ENCODE results near the gene DGKZ. TPM values are rescaled to one million over a fixed set of nuclear protein-coding genes. Genes with fewer than 3 reads are reported as not detected.

DGKZ gene
- total and polyA plus RNA-seq, 3 experiments from 2014 or later: 85.8 to 87.4 (median 87.2) TPM

- Mint-ChIP-seq H3K4me1 (peaks cover 75 to 82% (median 78%) of the 10 kb centered on the region in 3 donors), H3K27ac (peak overlapping the region; percentile 21 to 96 (median 89)), H3K36me3 (peaks cover 0 to 36% (median 0%) of the 10 kb centered on the region in 3 donors), H3K9me3 (no peaks in the 10 kb centered on the region), H3K27me3 (peaks cover 0 to 3% of the 10 kb centered on the region in 2 donors), H3K4me3 (peak overlapping the region; percentile 77 to 98 (median 94))
- ChIA-PET CTCF (interaction anchor here (1.4 to 18.1 kb wide), 3 partner anchors 16 to 113 kb away, joined by 5 to 358 read pairs (median 6); no protein-coding TSS in a partner anchor), POLR2A (interaction anchor here (0.6 to 5.6 kb wide), 3 partner anchors 19 to 30 kb away, joined by 3 to 32 read pairs (median 5); partner anchors contain the start of gene MDK)
- no peak overlapping the region for H3K27ac ChIP-seq (ENCODE audit: low read depth, low read length)
- no peaks in the 10 kb centered on the region for H3K9me3 ChIP-seq (ENCODE audit: low read length)
- DNase-seq: no peak
- no peaks in the 10 kb centered on the region for H3K27me3 ChIP-seq (ENCODE audit: insufficient read depth, low read length, poor library complexity, severe bottlenecking)
- H3K36me3 ChIP-seq (ENCODE audit: insufficient read depth, low read length): no peaks in the 10 kb centered on the region
- peak overlapping the region; percentile 66 for H3K4me3 ChIP-seq (ENCODE audit: low read length)
- H3K4me1 ChIP-seq (ENCODE audit: insufficient read depth, low read length): peaks cover 77% of the 10 kb centered on the region
Measured at GRCh38 chr11:46350695-46351094, 3.4 kb downstream of the DGKZ start.

DNA sequence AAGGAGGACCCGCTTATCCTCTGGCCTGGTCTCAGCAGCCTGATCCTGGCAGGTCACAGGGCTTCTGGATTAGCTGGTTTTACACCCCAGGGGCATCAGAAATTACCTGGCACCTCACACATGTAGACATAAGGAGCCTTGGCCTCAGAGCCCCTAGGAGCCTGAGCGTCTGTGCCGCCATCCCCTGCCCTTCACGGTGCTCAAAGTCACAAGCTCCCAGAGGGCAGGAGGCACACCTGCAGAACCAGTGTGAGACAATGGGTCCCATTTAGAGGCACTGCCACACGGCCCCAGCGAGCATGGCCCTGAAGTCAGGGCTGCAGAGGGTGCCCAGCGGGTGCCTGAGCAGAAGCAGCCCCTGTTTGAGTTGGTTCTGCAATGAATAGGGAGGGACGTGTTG is 3.9 kb downstream of the DGKZ start:
- Mint-ChIP-seq H3K9me3 (no peaks in the 10 kb centered on the region), H3K27me3 (peaks cover 0 to 3% of the 10 kb centered on the region in 2 donors), H3K36me3 (peaks cover 0 to 39% (median 0%) of the 10 kb centered on the region in 3 donors), H3K4me3 (peak overlapping the region; percentile 77 to 98 (median 85)), H3K4me1 (peaks cover 74 to 82% (median 78%) of the 10 kb centered on the region in 3 donors), H3K27ac (peak overlapping the region; percentile 46 to 98 (median 90))
- ChIA-PET CTCF (interaction anchor here (1.2 to 18.1 kb wide), 8 partner anchors 16 to 113 kb away, joined by 4 to 358 read pairs (median 7); no protein-coding TSS in a partner anchor), POLR2A (interaction anchor here (0.6 kb wide), 1 partner anchor 20 kb away, joined by 3 read pairs; no protein-coding TSS in a partner anchor)
- no peaks in the 10 kb centered on the region for H3K9me3 ChIP-seq (ENCODE audit: low read length)
- peaks cover 2% of the 10 kb centered on the region for H3K36me3 ChIP-seq (ENCODE audit: insufficient read depth, low read length)
- no peaks in the 10 kb centered on the region for H3K27me3 ChIP-seq (ENCODE audit: insufficient read depth, low read length, poor library complexity, severe bottlenecking)
- no peak for DNase-seq
- peak overlapping the region; percentile 66 for H3K4me3 ChIP-seq (ENCODE audit: low read length)
- peaks cover 74% of the 10 kb centered on the region for H3K4me1 ChIP-seq (ENCODE audit: insufficient read depth, low read length)
- H3K27ac ChIP-seq (ENCODE audit: low read depth, low read length): no peak overlapping the region

DNA sequence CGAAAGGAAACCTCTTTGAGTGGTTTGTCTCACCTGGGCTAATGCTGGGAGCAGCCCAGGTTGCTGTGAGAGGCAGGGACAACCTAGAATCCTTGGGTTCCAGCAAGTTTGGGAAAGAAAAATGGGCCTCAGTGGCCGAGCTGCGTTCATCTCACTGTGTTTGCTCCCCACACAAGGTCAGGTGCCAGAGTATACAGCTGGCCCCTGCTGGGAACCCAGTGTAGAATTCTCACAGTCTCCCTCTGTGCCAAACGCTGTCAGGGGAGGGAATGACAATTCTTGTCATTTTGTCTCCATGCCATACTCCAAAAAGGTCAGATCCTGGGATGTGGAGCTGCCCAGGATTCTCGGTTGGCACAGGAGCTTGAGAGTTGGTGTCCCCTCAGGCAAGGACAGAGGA is 4.3 kb downstream of the DGKZ start:
- peak overlapping the region; percentile 66 for H3K4me3 ChIP-seq (ENCODE audit: low read length)
- H3K36me3 ChIP-seq (ENCODE audit: insufficient read depth, low read length): peaks cover 5% of the 10 kb centered on the region
- Mint-ChIP-seq H3K9me3 (no peaks in the 10 kb centered on the region), H3K27ac (peak overlapping the region; percentile 46 to 98 (median 92)), H3K27me3 (peaks cover 0 to 3% of the 10 kb centered on the region in 2 donors), H3K36me3 (peaks cover 0 to 44% (median 0%) of the 10 kb centered on the region in 3 donors), H3K4me1 (peaks cover 74 to 82% (median 78%) of the 10 kb centered on the region in 3 donors), H3K4me3 (peak overlapping the region; percentile 80 to 98 (median 92))
- CTCF ChIA-PET: interaction anchor here (0.6 to 18.1 kb wide), 13 partner anchors 15 to 178 kb away, joined by 3 to 358 read pairs (median 6); no protein-coding TSS in a partner anchor
- H3K4me1 ChIP-seq (ENCODE audit: insufficient read depth, low read length): peaks cover 73% of the 10 kb centered on the region
- DNase-seq: no peak
- no peaks in the 10 kb centered on the region for H3K9me3 ChIP-seq (ENCODE audit: low read length)
- POLR2A ChIA-PET: interaction anchor here (0.6 to 1.7 kb wide), 3 partner anchors 8 to 19 kb away, joined by 3 to 12 read pairs (median 9); no protein-coding TSS in a partner anchor
- no peaks in the 10 kb centered on the region for H3K27me3 ChIP-seq (ENCODE audit: insufficient read depth, low read length, poor library complexity, severe bottlenecking)
- H3K27ac ChIP-seq (ENCODE audit: low read depth, low read length): peak overlapping the region; percentile 49

GRCh38 chr11:46352063-46352841 is 5.0 kb downstream of the DGKZ start:
- Mint-ChIP-seq H3K4me3 (peak overlapping the region; percentile 80 to 98 (median 92)), H3K4me1 (peaks cover 75 to 83% (median 80%) of the 10 kb centered on the region in 3 donors), H3K27ac (peak overlapping the region; percentile 87 to 98 (median 92)), H3K9me3 (no peaks in the 10 kb centered on the region), H3K36me3 (peaks cover 0 to 48% (median 0%) of the 10 kb centered on the region in 3 donors), H3K27me3 (no peaks in the 10 kb centered on the region)
- Histone ChIP-seq H3K27me3 (ENCODE audit: insufficient read depth, low read length, poor library complexity, severe bottlenecking) (no peaks in the 10 kb centered on the region), H3K27ac (ENCODE audit: low read depth, low read length) (peak overlapping the region; percentile 49), H3K9me3 (ENCODE audit: low read length) (no peaks in the 10 kb centered on the region), H3K4me1 (ENCODE audit: insufficient read depth, low read length) (peaks cover 74% of the 10 kb centered on the region), H3K36me3 (ENCODE audit: insufficient read depth, low read length) (peaks cover 5% of the 10 kb centered on the region), H3K4me3 (ENCODE audit: low read length) (peak overlapping the region; percentile 66)
- ChIA-PET POLR2A (interaction anchor here (0.6 to 1.7 kb wide), 4 partner anchors 8 to 28 kb away, joined by 3 to 12 read pairs (median 7); no protein-coding TSS in a partner anchor), CTCF (interaction anchor here (0.6 to 18.1 kb wide), 20 partner anchors 8 to 349 kb away, joined by 3 to 358 read pairs (median 4); partner anchors contain the start of genes ARHGAP1, MDK and ZNF408)
- DNase-seq: peak; percentile 74 to 88 (median 78)

DNA sequence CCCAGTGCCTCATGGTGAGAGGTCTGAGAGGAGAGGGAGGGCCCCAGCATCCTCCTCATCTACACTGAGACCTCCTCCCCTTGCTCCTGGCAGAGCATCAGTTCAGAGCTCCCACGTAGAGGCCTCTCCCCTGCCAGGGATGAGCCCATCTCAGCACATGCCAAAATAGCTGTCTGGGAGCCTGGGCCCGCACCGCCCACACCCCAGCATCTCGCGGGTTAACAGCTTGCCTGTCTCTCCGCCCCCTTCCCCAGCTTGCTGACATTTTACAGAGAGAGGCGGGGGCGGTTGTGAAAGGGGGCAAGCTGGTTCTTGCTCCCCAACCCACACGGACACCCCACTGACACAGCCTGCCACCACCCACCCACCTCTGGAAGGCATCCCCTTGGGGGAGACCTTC is 6.4 kb downstream of the DGKZ start:
- Histone ChIP-seq H3K27ac (ENCODE audit: low read depth, low read length) (no peak overlapping the region), H3K27me3 (ENCODE audit: insufficient read depth, low read length, poor library complexity, severe bottlenecking) (no peaks in the 10 kb centered on the region), H3K36me3 (ENCODE audit: insufficient read depth, low read length) (peaks cover 5% of the 10 kb centered on the region), H3K9me3 (ENCODE audit: low read length) (no peaks in the 10 kb centered on the region), H3K4me3 (ENCODE audit: low read length) (no peak overlapping the region), H3K4me1 (ENCODE audit: insufficient read depth, low read length) (peaks cover 80% of the 10 kb centered on the region)
- Mint-ChIP-seq H3K36me3 (peaks cover 0 to 44% (median 0%) of the 10 kb centered on the region in 3 donors), H3K9me3 (no peaks in the 10 kb centered on the region), H3K4me3 (peak overlapping the region in 6 of 7 donors; percentile 16 to 98 (median 82)), H3K4me1 (peaks cover 82 to 95% (median 92%) of the 10 kb centered on the region in 3 donors), H3K27ac (peak overlapping the region; percentile 54 to 98 (median 90)), H3K27me3 (no peaks in the 10 kb centered on the region)
- DNase-seq: peak in 1 of 5 donors; percentile 30
- ChIA-PET CTCF (interaction anchor here (1.7 to 18.1 kb wide), 4 partner anchors 9 to 116 kb away, joined by 5 to 358 read pairs (median 7); no protein-coding TSS in a partner anchor), POLR2A (no interaction called here)

DNA sequence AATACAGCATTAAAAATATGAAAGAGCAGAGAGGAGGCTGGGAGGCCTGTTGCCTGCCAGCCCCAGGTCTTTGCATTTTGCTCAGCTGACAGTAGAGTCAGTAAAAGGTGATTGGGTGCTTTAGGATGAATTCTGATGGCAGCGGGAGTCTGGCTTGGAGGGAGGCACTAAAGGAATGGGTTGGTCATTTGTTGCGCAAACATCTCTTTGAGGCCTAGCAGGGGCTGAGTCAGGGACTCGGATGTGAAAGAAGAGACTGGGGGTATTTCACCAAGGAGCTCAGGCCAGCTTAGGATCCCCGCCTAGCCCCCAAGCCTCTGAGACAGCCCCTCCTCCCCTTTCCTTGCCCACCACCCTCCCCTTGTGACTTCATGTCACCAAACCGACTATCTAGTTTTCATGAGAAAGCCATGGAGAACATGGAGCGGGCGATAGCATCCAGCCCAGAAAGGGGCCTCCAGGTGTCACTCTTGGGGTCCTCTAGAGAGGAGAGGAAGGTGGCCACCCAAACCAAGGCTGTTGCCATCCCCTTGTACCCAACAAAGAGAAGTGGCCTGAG is 9.7 kb downstream of the DGKZ start:
- H3K27ac Mint-ChIP-seq: peak overlapping the region; percentile 49 to 91 (median 60)
- Histone ChIP-seq H3K27ac (ENCODE audit: low read depth, low read length) (peak overlapping the region; percentile 9), H3K4me3 (ENCODE audit: low read length) (no peak overlapping the region), H3K36me3 (ENCODE audit: insufficient read depth, low read length) (peaks cover 5% of the 10 kb centered on the region), H3K4me1 (ENCODE audit: insufficient read depth, low read length) (peaks cover 70% of the 10 kb centered on the region), H3K27me3 (ENCODE audit: insufficient read depth, low read length, poor library complexity, severe bottlenecking) (no peaks in the 10 kb centered on the region), H3K9me3 (ENCODE audit: low read length) (no peaks in the 10 kb centered on the region)
- DNase-seq: no peak
- peaks cover 0 to 31% (median 0%) of the 10 kb centered on the region in 3 donors for H3K36me3 Mint-ChIP-seq
- peaks cover 66 to 87% (median 81%) of the 10 kb centered on the region in 3 donors for H3K4me1 Mint-ChIP-seq
- ChIA-PET CTCF (interaction anchor here (1.6 to 18.1 kb wide), 2 partner anchors 9 to 10 kb away, joined by 10 to 358 read pairs; partner anchors contain the start of gene DGKZ), POLR2A (interaction anchor here (1.1 kb wide), 1 partner anchor 23 kb away, joined by 3 read pairs; no protein-coding TSS in a partner anchor)
- no peaks in the 10 kb centered on the region for H3K27me3 Mint-ChIP-seq
- H3K4me3 Mint-ChIP-seq: peak overlapping the region in 6 of 7 donors; percentile 1 to 66 (median 15)
- H3K9me3 Mint-ChIP-seq: no peaks in the 10 kb centered on the region

DNA sequence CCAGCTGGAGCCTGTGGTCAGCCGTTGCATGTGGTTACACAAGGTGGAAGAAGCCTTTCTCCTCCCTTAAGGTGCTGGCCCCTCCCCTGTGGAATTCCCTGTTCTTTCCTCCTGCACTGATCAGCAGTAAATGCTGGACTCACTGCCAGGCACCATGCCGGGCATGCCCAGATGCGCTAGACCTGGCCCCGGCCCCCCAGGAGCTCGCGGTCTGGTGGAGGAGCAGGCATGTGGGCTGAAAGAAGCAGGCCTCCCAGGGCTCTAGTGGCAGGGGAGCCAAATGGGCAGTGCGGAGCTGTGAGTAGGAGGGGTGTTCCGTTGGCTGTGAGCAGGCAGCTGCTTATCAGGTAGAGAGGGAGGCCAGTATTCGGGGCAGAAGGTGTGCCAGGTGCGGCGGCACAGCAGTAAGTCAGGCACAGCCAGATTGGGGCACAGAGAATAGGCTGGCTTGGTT is 10.2 kb downstream of the DGKZ start:
- Mint-ChIP-seq H3K27ac (peak overlapping the region; percentile 14 to 95 (median 68)), H3K4me1 (peaks cover 66 to 87% (median 82%) of the 10 kb centered on the region in 3 donors), H3K4me3 (peak overlapping the region in 6 of 7 donors; percentile 12 to 79 (median 38)), H3K36me3 (peaks cover 0 to 30% (median 0%) of the 10 kb centered on the region in 3 donors), H3K9me3 (no peaks in the 10 kb centered on the region), H3K27me3 (no peaks in the 10 kb centered on the region)
- no peak overlapping the region for H3K4me3 ChIP-seq (ENCODE audit: low read length)
- no peaks in the 10 kb centered on the region for H3K27me3 ChIP-seq (ENCODE audit: insufficient read depth, low read length, poor library complexity, severe bottlenecking)
- peaks cover 5% of the 10 kb centered on the region for H3K36me3 ChIP-seq (ENCODE audit: insufficient read depth, low read length)
- H3K4me1 ChIP-seq (ENCODE audit: insufficient read depth, low read length): peaks cover 70% of the 10 kb centered on the region
- H3K27ac ChIP-seq (ENCODE audit: low read depth, low read length): no peak overlapping the region
- no peaks in the 10 kb centered on the region for H3K9me3 ChIP-seq (ENCODE audit: low read length)
- ChIA-PET CTCF (interaction anchor here (1.6 to 18.1 kb wide), 2 partner anchors 9 to 10 kb away, joined by 10 to 358 read pairs; partner anchors contain the start of gene DGKZ), POLR2A (interaction anchor here (1.1 kb wide), 1 partner anchor 22 kb away, joined by 3 read pairs; no protein-coding TSS in a partner anchor)
- DNase-seq: no peak
